Effector memory CD4-positive, alpha-beta T cell (primary cell): Measurements from ENCODE around the gene IQCN.
"Not testable (repeated sequence)": the region's sequence is repeated elsewhere in the genome, so short reads cannot be mapped to it uniquely, and the experiment has no call there.

Experiments
- DNase-seq, 3 donors: peaks; one replicate each; pipeline ENCODE4 v3.0.0-alpha.2; 2020
- H3K27ac ChIP-seq: 2 replicates; pipeline ENCODE4 v1.7.0; 2013; ENCODE audit warnings: mild to moderate bottlenecking, low read length, moderate library complexity; ENCODE audit not compliant: insufficient read depth, poor library complexity, severe bottlenecking
- H3K27me3 ChIP-seq: replicated peaks from 2 replicates; pipeline ENCODE4 v1.7.0; 2013; ENCODE audit warnings: mild to moderate bottlenecking, low read length; ENCODE audit not compliant: insufficient read depth, control insufficient read depth, poor library complexity, severe bottlenecking
- H3K36me3 ChIP-seq: 2 replicates; pipeline ENCODE4 v1.7.0; 2013; ENCODE audit warnings: mild to moderate bottlenecking, low read length, moderate library complexity; ENCODE audit not compliant: control insufficient read depth, insufficient read depth
- H3K4me1 ChIP-seq: 2 replicates; pipeline ENCODE4 v1.7.0; 2013; ENCODE audit warnings: low read length, mild to moderate bottlenecking; ENCODE audit not compliant: control insufficient read depth, insufficient read depth, poor library complexity, severe bottlenecking
- H3K4me3 ChIP-seq: 2 replicates; pipeline ENCODE4 v1.7.0; 2013; ENCODE audit warnings: low read length, low read depth, mild to moderate bottlenecking; ENCODE audit not compliant: insufficient read depth, poor library complexity, severe bottlenecking
- H3K9me3 ChIP-seq: 2 replicates; pipeline ENCODE4 v1.7.0; 2013; ENCODE audit warnings: mild to moderate bottlenecking, low read length, moderate library complexity; ENCODE audit not compliant: control insufficient read depth

IQCN gene

GRCh38 chr19:18209912-18210311, 64.3 kb downstream of the IQCN start:
- H3K4me3 ChIP-seq, H3K4me1 ChIP-seq, H3K9me3 ChIP-seq, H3K27ac ChIP-seq, H3K36me3 ChIP-seq, H3K27me3 ChIP-seq, DNase-seq: not testable (repeated sequence)

- Histone ChIP-seq H3K4me3 (no peak overlapping the region), H3K9me3 (no peaks in the 10 kb centered on the region), H3K27ac (no peak overlapping the region), H3K27me3 (no peaks in the 10 kb centered on the region), H3K4me1 (peaks cover 12% of the 10 kb centered on the region), H3K36me3 (no peaks in the 10 kb centered on the region)
- DNase-seq = peak in 1 of 3 donors; percentile 30
These were observed 65.9 kb downstream of the IQCN start for GRCh38 chr19:18208098-18208951.
